ENCODE measurements around the gene HIP1.
"Not testable (repeated sequence)": the region's sequence is repeated elsewhere in the genome, so short reads cannot be mapped to it uniquely, and the experiment has no call there.

Gene HIP1

DNA sequence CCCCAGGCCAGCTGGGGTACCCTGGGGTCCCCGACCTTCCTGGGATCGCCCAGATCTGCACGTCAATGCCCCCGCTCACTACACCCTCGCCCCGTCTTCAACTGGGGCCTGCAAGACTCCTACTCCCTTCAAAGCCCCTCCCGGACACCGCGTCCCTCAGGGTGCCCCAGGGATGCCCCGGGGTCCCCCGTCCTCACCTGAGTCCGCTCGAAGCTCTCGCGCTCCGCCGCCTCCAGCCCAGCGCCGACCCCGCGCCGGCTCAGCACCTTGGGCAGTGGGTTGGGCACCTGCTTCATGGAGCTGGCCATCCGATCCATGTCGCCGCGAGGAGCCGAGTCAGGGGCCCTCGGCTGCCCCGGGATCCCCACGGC, at the start of gene HIP1:
Gene HIP1, minus strand, starts transcription at position 338 of the 371 bp plus-strand sequence. Its CDS starts 21 bp downstream, at position 317.
- no peak for DNase-seq

DNA sequence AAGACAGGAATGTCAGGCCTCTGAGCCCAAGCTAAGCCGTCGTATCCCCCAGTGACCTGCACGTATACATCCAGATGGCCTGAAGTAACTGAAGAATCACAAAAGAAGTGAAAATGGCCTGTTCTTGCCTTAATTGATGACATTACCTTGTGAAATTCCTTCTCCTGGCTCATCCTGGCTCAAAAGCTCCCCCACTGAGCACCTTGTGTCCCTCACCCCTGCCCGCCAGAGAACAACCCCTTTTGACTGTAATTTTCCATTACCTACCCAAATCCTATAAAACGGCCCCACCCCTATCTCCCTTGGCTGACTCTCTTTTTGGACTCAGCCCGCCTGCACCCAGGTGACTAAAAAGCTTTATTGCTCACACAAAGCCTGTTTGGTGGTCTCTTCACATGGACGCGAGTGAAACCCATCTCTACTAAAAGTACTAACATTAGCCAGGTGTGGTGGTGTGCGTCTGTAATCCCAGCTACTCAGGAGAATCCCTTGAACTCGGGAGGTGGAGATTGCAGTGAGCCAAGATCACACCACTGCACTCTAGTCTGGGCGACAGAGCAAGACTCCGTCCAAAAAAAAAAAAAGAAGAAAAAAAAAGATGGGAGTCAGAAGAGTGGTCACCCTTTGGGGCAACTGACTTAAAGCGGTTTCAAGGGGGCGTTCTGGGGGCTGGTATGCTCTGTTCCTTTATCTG, 49.6 kb upstream of the HIP1 start:
- DNase-seq = not testable (repeated sequence)

DNA sequence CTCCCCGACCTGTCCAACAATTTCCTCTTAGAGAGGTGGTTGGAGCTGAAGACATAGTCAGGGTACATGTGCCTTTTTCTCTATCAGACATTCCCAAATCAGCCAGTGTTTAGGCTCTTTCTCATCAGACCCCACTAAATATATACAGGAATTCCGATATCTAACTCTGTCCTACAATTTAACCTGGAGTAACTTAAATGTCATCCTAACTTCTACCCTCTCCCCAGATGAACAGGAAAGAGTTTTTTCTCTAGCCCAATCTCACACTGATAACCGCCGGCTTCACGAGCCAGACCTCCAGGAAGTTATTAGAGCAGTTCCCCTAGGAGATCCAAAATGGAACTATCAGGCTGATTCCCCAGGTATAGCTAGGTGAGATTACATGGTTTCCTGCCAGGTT, 44.3 kb upstream of the HIP1 start:
- not testable (repeated sequence) for DNase-seq

DNA sequence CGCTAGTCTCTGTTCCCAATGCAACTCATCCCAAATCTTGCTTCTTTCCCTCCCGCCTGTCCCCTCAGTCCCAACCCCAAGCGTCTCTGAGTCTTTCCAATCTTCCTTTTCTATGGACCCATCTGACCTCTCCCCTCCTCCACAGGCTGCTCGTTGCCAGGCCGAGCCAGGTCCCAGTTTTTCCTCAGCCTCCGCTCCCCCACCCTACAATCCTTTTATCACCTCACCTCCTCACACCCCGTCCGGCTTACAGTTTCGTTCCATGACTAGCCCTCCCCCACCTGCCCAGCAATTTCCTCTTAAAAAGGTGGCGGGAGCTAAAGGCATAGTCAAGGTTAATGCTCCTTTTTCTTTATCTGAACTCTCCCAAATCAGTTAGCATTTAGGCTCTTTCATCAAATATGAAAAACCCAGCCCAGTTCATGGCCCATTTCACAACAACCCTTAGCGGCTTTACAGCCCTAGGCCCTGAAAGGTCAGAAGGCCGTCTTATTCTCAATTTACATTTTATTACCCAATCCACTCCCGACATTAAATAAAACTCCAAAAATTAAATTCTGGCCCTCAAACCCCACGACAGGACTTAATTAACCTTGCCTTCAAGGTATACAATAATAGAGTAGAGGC, 42.0 kb upstream of the HIP1 start:
- DNase-seq = not testable (repeated sequence)

DNA sequence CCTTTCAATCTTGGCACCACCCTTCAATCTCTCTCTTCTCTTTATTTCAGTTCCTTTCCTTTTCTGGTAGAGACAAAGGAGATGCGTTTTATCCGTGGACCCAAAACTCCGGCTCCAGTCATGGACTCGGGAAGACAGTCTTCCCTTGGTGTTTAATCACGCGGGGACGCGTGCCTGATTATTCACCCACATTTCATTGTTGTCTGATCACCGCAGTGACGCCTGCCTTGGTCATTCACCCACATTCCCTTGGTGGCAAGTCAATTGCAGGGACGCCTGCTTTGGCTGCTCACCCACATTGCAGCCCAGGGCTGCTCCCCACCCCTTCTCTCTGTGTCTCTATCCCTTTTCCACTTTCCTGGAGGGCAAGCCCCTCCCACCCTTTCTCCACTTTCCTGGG, 40.8 kb upstream of the HIP1 start:
- DNase-seq = not testable (repeated sequence)

DNA sequence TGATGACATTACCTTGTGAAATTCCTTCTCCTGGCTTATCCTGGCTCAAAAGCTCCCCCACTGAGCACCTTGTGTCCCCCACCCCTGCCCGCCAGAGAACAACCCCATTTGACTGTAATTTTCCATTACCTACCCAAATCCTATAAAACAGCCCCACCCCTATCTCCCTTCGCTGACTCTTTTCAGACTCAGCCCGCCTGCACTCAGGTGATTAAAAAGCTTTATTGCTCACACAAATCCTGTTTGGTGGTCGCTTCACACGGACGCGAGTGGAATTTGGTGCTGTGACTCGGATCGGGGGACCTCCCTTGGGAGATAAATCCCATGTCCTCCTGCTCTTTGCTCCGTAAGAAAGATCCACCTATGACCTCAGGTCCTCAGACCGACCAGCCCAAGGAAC, 40.3 kb upstream of the HIP1 start:
- not testable (repeated sequence) for DNase-seq

DNA sequence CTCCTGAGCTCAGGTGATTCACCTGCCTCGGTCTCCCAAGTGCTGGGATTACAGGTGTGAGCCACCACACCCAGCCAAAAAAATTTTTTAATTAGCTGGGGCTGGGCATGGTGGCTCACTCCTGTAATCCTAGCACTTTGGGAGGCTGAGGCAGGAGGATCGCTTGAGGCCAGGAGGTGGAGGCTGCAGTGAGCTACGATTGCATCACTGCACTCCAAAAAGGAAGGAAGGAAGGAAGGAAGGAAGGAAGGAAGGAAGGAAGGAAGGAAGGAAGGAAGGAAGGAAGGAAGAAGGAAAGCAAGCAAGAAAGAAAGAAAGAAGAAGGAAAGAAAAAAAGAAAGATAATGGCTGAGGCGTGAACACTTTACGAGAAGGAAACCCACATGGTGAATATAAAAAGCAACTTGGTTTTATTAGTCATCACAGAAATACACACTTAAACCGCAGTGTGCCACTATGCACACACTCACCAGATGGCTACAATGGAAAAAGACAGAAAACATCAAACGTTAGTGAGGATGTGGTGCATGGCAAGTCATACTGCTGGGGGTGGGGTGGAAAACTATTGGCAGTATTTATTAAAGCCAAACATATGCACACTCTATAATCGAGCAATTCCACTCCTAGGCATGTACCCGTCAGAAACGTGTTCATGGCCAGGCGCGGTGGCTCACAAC, 37.7 kb upstream of the HIP1 start:
- no peak for DNase-seq

DNA sequence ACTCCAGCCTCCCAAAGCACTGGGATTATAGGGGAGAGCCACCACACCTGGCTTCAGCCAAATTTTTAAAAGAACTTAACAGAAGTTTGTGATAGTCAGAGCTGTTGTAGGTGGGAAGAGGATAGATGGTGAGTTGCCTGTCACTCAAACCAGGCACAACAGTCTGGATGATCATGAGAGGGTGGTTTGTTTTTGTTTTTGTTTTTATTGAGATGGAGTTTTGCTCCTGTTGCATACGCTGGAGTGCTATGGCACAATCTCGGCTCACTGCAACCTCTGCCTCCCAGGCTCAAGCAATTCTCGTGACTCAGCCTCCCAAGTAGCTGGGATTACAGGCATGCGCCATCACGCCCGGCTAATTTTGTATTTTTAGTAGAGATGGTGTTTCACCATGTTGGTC, 35.2 kb upstream of the HIP1 start:
- not testable (repeated sequence) for DNase-seq

DNA sequence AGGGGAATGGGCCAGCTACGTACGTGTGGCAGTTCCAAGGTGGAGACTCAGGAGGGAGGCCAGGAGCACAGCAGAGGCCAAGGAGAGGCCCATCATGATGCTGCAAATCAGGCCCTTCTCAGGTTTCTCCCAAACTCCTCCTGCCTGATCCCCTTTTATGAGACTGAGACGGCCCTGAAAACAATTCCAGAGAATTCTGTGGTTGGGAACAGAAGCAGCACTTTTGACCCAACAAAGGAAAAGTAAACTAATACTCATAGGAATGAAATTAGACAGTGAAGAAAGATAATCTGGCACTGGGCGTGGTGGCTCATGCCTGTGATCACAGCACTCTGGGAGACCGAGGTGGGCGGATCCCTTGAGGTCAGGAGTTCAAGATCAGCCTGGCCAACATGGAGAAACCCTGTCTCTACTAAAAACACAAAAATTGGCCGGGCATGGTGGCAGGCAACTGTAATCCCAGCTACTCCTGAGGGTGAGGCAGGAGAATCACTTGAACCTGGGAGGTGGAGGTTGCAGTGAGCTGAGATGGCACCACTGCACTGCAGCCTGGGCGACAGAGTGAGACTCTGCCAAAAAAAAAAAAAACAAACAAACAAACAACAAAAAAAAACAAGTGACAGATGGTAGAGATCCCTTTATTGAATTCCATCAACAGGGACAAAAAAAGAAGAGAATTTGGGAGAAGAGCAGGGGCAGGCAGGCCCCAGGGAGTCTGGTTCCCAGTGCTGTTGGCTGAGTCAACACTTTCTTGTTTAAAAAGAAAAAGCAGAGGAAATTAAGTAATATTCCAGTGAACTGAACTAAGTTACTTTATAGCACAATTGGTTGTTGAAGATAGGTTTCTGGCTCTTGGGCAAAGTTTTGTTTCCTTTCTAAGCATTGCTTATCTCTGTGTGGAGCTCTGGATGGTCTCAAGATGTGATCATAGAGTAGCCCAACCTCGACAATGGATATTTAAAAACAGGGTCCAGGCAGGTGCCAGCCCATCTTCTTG, 33.6 kb upstream of the HIP1 start, which contains the start of gene CCL26:
Gene CCL26, minus strand, starts transcription at position 131 of the 997 bp plus-strand sequence. Its CDS starts 35 bp downstream, at position 96.
- DNase-seq = no peak

DNA sequence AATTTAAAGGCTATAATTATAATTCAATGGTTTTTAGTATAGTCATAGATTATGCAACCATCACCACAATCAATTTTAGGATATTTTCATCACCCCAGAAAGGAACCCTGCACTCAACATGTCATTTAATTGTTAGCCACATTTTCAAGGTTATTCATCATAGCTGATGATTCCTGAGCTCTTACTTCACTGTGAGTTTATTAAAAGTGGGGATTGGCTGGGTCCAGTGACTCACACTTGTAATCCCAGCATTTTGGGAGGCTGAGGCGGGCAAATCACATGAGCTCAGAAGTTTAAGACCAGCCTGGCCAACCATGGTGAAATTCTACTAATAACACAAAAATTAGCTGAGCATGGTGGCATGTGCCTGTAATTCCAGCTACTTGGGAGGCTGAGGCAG, 32.5 kb upstream of the HIP1 start:
- DNase-seq = no peak

DNA sequence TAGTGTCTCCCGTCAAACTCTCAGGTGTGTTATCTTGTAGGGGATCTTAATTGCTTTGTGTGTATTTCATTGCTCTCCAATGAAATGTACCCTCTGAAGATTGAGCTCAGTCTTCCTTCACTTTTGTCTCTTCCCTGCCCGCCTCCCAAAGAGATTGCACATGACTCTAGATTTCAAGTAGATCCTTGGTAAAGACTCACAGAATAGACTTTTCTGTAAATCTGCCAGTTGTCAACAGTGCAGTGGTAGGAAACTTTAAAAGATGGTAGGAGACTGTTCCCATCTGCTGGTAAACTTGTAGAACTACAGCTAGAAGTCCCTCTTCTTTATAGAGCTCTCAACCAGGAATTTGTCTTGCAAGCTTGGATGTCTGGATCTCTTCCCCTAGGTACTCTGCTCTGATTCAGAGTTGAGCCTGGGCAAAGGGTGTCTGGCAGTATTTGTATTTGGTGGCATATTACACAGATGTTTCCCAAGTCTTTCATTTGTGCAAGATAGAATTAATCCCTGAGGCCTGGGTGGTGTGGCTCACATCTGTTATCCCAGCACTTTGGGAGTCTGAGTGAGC, 23.7 kb upstream of the HIP1 start:
- no peak for DNase-seq

DNA sequence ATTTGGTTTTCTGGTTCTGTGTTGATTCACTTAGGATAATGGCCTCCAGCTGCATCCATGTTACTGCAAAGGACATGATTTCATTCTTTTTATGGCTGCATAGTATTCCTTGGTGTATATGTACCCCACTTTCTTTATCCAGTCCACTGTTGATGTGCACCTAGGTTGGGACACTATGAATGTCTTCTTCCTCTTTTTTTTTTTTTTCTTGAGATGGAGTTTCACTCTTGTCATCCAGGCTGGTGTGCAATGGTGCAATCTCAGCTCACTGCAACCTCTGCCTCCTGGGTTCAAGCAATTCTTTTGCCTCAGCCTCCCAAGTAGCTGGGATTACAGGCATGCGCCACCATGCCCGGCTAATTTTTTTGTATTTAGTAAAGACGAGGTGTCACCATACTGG, 23.1 kb upstream of the HIP1 start:
- DNase-seq = not testable (repeated sequence)

DNA sequence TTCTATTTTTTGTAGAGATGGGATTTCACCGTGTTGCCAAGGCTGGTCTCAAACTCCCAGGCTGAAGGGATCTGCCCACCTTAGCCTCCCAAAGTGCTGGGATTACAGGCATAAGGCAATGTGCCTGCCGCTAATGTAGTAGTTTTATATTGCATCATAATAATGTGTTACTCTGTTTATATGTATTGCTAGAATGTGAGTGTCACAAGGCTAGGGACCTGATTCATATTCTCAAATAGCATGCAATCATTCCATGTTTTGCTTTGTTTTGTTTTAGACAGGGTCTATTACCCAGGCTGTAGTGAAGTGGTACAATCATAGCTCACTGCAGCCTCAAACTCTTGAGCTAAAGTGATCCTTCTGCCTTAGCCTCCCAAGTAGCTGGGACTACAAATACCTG, 19.8 kb upstream of the HIP1 start:
- no peak for DNase-seq

DNA sequence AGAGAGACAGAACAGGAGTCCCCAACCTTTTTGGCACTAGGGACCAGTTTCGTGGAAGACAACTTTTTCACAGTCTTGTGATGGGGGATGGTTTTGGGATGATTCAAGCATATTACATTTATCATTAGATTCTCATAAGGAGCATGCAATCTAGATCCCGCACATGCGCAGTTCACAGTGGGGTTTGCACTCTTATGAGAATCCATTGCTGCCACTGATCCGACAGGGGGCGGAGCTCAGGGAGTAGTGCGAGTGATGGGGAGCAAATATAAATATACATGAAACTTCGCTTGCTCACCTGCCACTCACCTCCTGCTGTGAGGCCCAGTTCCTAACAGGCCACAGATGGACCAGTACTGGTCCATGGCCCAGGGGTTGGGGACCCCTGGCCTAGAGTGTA, 19.1 kb upstream of the HIP1 start:
- no peak for DNase-seq

DNA sequence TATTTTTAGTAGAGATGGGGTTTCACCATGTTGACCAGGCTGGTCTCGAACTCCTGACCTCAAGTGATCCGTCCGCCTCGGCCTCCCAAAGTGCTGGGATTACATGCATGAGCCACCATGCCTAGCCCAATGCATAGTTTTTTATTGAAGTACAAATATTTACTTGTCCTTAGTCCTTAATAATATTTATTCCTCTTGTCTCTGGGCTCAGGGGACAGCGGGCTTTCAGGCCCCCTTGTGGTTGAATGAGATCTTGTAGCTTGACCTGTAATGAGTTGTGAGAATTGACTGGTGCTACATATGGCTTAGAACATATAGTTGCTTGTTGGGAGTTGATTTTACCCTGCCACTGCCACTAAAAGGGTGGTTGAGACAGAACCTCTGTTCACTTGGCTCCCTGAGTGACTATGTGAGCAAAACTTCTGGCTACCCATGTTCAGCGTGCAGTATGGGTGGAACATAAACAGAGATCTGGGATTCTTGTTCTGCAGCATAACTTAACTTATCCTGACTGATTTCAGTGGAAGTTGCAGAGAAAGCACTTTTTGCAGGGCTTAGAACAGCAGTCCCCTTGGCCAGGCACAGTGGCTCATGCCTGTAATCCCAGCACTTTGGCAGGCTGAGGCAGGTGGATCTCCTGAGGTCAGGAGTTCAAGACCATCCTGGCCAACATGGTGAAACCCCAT, 18.4 kb upstream of the HIP1 start:
- no peak for DNase-seq

DNA sequence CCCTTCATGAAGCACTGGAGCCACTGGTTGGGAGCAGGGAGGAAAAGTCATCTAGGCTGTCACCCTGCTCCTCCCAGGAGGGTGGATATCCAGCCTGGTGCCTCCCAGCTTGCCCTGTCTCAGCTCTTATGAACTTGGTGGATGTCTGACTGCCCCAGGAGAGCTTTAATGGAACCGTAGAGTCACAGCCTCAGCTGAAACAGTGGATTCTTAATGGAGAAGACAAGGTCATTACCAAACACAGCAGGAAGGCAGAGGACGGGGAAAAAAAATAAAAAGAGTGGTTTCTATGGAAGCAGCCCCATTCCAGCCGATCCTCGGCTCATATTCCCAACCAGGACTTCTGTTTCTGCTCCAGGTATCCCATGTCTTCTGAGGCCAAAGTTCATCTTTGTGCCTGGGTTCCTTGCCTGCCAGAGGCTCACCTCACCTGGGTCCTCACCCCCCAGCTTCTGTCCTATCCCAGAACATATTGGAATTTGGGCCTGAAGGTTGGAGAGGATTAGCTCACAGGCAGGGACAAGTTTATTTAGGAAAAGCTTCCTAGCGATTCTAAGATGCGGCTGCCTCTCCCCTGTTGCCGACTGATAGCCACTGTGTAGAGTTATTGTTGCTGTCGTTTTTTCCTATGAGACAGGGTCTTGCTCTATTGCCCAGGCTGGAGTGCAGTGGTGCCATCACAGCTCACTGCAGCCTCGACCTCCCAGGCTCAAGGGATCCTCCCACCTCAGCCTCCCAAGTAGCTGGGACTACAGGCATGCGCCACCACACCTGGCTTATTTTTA, 17.7 kb upstream of the HIP1 start:
- no peak for DNase-seq

DNA sequence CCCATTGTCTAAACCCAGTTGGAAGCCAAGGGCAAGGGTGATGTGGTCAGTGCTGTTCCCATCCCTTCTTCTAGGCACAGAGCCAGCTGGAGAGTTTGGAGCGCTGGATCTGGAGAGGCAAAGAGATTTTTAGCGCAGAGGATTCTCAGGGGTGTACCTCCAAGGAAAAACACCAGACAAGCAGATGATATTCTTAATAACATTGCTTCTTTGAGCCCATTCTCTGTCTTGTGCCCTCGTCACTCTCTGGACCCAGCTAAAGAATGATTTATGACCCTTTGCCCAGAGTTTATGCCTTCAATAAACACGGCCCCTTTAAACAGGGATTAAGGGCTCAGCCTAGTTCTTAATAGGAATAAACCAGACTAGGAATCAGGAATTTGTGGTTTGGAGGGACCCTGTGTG, 4.7 kb upstream of the HIP1 start:
- DNase-seq = no peak

DNA sequence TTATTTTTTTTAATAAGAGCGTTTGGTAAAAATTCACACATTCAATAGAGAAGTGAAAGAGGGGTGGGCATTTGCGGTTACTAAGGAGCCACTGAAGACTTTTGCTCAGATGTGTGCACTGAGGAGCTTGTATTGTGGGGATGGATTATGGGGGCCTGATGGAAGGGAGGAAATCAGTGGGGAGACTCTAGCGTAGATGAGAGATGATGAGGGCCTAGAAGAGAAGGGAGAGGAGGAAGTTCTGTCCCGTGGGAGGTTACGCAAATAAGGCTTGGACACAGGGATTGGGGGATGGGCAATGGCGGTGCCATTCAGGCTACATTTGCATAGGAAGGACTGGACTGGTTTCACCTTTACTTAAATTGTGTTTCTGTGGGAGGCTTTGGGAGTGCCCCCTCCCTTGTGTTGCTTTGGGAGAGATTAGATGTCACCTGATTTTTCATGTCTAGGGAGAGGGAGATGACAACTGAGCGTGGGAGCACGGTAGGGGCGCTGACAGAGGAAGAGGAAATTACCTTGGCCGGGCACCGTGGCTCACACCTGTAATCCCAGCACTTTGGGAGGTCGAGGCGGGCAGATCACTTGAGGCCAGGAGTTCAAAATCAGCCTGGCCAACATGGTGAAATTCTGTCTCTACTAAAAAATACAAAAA, 2.2 kb upstream of the HIP1 start:
- no peak for DNase-seq

DNA sequence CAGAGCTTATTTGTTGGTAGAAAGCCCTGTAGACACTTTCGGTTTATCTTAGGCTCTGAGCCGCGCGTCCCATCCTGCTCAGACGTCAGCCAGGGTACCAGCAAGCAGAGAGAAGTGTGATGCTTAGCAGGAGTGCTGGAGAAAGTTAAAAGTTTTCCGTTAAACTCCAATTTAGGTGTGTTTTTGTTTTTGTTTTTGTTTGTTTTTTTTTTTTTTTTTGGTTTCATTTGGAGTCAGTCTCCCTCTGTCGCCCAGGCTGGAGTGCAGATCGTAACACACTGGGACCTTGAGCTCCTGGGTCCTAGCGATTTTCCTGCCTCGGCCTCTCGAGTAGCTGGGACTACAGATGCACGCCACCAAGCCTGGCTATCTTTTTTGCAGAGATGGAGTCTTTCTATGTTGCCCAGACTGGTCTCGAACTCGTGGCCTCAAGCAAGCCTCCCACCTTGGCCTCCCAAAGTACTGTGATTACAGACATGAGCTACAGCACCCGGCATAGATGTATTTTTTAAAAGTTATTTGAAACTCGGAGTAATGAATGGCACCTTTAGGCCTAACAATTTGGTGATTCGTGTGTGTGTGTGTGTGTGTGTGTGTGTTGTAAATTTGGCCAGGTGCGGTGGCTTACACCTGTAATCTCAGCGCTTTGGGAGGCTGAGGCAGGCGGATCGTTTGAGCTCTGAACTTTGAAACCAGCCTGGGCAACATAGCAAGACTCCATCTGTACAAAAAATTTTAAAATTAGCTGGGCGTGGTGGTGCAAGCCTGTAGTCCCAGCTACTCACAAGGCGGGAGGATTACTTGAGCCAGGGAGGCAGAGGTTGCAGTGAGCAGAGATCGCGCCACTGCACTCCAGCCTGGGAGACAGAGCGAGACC, 1.3 kb upstream of the HIP1 start:
- DNase-seq = no peak
